GM23338 (cell line): ENCODE results near the gene KRTAP9-9.
"Not testable (repeated sequence)": the region's sequence is repeated elsewhere in the genome, so short reads cannot be mapped to it uniquely, and the experiment has no call there.

ENCODE experiments used
- CREB1 ChIP-seq: fragments of 250-450 bp; sonication (Bioruptor Pico); IDR thresholded peaks from 2 replicates; pipeline ENCODE4 v1.5.0; 2020; ENCODE audit warnings: low read depth, mild to moderate bottlenecking, moderate library complexity
- ETS1 ChIP-seq: IDR thresholded peaks from 2 replicates; pipeline ENCODE4 v1.6.1; 2016; ENCODE audit warnings: antibody characterized with exemption
- EZH2 ChIP-seq: fragments of 200-600 bp; sonication (generic); IDR thresholded peaks from one replicate; pipeline ENCODE4 v1.8.0; 2017; ENCODE audit warnings: antibody characterized with exemption, mild to moderate bottlenecking, low read depth; ENCODE audit not compliant: unreplicated experiment
- EZH2phosphoT487 ChIP-seq: fragments of 200-600 bp; sonication (generic); IDR thresholded peaks from one replicate; pipeline ENCODE4 v1.8.1; 2018; ENCODE audit warnings: antibody characterized with exemption; ENCODE audit not compliant: unreplicated experiment
- NANOG ChIP-seq: IDR thresholded peaks from 2 replicates; pipeline ENCODE4 v1.6.1; 2016; ENCODE audit warnings: antibody characterized with exemption, borderline replicate concordance
- POLR2AphosphoS5 ChIP-seq: IDR thresholded peaks from 2 replicates; pipeline ENCODE4 v1.6.1; 2016; ENCODE audit warnings: antibody characterized with exemption, low read depth
- STAT1 ChIP-seq: IDR thresholded peaks from one replicate; pipeline ENCODE4 v1.6.1; 2016; ENCODE audit warnings: antibody characterized with exemption; ENCODE audit not compliant: unreplicated experiment
- ZNF114 ChIP-seq: fragments of 250-450 bp; sonication (Bioruptor Pico); IDR thresholded peaks from 2 replicates; pipeline ENCODE4 v1.5.0; 2020; ENCODE audit warnings: mild to moderate bottlenecking, moderate library complexity
- ZNF331 ChIP-seq: fragments of 250-450 bp; sonication (Bioruptor Pico); IDR thresholded peaks from 2 replicates; pipeline ENCODE4 v1.5.0; 2020; ENCODE audit warnings: low read depth, mild to moderate bottlenecking, moderate library complexity
- TF ChIP-seq, protein P1 (sequence below), 2 experiments: fragments of 200-600 bp in 1 of 2; sonication (generic) in 1 of 2; conservative IDR thresholded peaks; 2 replicates each; pipeline versions ENCODE4 v1.5.1 to v1.6.1; 2016 to 2017; ENCODE audit warnings: antibody characterized with exemption in 2 of 2, low read depth in 2 of 2, mild to moderate bottlenecking in 2 of 2, moderate library complexity in 1 of 2
- TF ChIP-seq, protein P2 (sequence below): fragments of 250-450 bp; sonication (Bioruptor Pico); IDR thresholded peaks from 2 replicates; pipeline ENCODE4 v1.5.0; 2020; ENCODE audit warnings: mild to moderate bottlenecking, moderate library complexity
- TF ChIP-seq, protein P3 (sequence below): IDR thresholded peaks from one replicate; pipeline ENCODE4 v1.6.1; 2018; ENCODE audit warnings: antibody characterized with exemption; ENCODE audit not compliant: unreplicated experiment

GRCh38 chr17:41275648-41276190, 20.5 kb downstream of the KRTAP9-9 start, which contains the start of gene KRTAP9-7:
- not testable (repeated sequence) for TF ChIP-seq POLR2AphosphoS5; EZH2; NANOG; EZH2phosphoT487; ZNF114 (CRISPR knock-in tag); ZNF331 (CRISPR knock-in tag); ETS1; CREB1; STAT1
- TF ChIP-seq, protein P1, sequence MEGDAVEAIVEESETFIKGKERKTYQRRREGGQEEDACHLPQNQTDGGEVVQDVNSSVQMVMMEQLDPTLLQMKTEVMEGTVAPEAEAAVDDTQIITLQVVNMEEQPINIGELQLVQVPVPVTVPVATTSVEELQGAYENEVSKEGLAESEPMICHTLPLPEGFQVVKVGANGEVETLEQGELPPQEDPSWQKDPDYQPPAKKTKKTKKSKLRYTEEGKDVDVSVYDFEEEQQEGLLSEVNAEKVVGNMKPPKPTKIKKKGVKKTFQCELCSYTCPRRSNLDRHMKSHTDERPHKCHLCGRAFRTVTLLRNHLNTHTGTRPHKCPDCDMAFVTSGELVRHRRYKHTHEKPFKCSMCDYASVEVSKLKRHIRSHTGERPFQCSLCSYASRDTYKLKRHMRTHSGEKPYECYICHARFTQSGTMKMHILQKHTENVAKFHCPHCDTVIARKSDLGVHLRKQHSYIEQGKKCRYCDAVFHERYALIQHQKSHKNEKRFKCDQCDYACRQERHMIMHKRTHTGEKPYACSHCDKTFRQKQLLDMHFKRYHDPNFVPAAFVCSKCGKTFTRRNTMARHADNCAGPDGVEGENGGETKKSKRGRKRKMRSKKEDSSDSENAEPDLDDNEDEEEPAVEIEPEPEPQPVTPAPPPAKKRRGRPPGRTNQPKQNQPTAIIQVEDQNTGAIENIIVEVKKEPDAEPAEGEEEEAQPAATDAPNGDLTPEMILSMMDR (conservative IDR thresholded peaks at IDR 0.05; ENCODE audit: low read depth in 2 of 2) = not testable (repeated sequence)
- TF ChIP-seq, protein P2, sequence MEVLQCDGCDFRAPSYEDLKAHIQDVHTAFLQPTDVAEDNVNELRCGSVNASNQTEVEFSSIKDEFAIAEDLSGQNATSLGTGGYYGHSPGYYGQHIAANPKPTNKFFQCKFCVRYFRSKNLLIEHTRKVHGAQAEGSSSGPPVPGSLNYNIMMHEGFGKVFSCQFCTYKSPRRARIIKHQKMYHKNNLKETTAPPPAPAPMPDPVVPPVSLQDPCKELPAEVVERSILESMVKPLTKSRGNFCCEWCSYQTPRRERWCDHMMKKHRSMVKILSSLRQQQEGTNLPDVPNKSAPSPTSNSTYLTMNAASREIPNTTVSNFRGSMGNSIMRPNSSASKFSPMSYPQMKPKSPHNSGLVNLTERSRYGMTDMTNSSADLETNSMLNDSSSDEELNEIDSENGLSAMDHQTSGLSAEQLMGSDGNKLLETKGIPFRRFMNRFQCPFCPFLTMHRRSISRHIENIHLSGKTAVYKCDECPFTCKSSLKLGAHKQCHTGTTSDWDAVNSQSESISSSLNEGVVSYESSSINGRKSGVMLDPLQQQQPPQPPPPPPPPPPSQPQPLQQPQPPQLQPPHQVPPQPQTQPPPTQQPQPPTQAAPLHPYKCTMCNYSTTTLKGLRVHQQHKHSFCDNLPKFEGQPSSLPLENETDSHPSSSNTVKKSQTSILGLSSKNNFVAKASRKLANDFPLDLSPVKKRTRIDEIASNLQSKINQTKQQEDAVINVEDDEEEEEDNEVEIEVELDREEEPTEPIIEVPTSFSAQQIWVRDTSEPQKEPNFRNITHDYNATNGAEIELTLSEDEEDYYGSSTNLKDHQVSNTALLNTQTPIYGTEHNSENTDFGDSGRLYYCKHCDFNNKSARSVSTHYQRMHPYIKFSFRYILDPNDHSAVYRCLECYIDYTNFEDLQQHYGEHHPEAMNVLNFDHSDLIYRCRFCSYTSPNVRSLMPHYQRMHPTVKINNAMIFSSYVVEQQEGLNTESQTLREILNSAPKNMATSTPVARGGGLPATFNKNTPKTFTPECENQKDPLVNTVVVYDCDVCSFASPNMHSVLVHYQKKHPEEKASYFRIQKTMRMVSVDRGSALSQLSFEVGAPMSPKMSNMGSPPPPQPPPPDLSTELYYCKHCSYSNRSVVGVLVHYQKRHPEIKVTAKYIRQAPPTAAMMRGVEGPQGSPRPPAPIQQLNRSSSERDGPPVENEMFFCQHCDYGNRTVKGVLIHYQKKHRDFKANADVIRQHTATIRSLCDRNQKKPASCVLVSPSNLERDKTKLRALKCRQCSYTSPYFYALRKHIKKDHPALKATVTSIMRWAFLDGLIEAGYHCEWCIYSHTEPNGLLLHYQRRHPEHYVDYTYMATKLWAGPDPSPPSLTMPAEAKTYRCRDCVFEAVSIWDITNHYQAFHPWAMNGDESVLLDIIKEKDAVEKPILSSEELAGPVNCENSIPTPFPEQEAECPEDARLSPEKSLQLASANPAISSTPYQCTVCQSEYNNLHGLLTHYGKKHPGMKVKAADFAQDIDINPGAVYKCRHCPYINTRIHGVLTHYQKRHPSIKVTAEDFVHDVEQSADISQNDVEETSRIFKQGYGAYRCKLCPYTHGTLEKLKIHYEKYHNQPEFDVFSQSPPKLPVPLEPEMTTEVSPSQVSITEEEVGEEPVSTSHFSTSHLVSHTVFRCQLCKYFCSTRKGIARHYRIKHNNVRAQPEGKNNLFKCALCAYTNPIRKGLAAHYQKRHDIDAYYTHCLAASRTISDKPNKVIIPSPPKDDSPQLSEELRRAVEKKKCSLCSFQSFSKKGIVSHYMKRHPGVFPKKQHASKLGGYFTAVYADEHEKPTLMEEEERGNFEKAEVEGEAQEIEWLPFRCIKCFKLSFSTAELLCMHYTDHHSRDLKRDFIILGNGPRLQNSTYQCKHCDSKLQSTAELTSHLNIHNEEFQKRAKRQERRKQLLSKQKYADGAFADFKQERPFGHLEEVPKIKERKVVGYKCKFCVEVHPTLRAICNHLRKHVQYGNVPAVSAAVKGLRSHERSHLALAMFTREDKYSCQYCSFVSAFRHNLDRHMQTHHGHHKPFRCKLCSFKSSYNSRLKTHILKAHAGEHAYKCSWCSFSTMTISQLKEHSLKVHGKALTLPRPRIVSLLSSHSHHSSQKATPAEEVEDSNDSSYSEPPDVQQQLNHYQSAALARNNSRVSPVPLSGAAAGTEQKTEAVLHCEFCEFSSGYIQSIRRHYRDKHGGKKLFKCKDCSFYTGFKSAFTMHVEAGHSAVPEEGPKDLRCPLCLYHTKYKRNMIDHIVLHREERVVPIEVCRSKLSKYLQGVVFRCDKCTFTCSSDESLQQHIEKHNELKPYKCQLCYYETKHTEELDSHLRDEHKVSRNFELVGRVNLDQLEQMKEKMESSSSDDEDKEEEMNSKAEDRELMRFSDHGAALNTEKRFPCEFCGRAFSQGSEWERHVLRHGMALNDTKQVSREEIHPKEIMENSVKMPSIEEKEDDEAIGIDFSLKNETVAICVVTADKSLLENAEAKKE (CRISPR knock-in tag) = not testable (repeated sequence)
- TF ChIP-seq, protein P3, sequence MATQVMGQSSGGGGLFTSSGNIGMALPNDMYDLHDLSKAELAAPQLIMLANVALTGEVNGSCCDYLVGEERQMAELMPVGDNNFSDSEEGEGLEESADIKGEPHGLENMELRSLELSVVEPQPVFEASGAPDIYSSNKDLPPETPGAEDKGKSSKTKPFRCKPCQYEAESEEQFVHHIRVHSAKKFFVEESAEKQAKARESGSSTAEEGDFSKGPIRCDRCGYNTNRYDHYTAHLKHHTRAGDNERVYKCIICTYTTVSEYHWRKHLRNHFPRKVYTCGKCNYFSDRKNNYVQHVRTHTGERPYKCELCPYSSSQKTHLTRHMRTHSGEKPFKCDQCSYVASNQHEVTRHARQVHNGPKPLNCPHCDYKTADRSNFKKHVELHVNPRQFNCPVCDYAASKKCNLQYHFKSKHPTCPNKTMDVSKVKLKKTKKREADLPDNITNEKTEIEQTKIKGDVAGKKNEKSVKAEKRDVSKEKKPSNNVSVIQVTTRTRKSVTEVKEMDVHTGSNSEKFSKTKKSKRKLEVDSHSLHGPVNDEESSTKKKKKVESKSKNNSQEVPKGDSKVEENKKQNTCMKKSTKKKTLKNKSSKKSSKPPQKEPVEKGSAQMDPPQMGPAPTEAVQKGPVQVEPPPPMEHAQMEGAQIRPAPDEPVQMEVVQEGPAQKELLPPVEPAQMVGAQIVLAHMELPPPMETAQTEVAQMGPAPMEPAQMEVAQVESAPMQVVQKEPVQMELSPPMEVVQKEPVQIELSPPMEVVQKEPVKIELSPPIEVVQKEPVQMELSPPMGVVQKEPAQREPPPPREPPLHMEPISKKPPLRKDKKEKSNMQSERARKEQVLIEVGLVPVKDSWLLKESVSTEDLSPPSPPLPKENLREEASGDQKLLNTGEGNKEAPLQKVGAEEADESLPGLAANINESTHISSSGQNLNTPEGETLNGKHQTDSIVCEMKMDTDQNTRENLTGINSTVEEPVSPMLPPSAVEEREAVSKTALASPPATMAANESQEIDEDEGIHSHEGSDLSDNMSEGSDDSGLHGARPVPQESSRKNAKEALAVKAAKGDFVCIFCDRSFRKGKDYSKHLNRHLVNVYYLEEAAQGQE = not testable (repeated sequence)
